HG02588 (cell line): ENCODE data around the gene HACD1.
"Not testable (repeated sequence)": the region's sequence is repeated elsewhere in the genome, so short reads cannot be mapped to it uniquely, and the experiment has no call there.

Experiments used
- ATAC-seq: cut with Tn5 transposase; IDR thresholded peaks from one replicate; pipeline ENCODE4 v1.9.1; 2021; ENCODE audit warnings: mild to moderate bottlenecking, moderate library complexity; ENCODE audit not compliant: unreplicated experiment

The HACD1 gene

GRCh38 chr10:17643755-17644484 is 26.7 kb upstream of the HACD1 start, which contains the start of gene STAM:
STAM (plus strand) TSS chr10:17644151; CDS start chr10:17644340, 189 bp downstream.
- peak; percentile 92 for ATAC-seq

- peak; percentile 29 for ATAC-seq
Observed at GRCh38 chr10:17643339-17643754, 26.2 kb upstream of the HACD1 start.

- no peak for ATAC-seq
Observed at GRCh38 chr10:17640331-17640816, 23.2 kb upstream of the HACD1 start.

GRCh38 chr10:17637869-17638268 is 20.7 kb upstream of the HACD1 start:
- ATAC-seq: no peak

GRCh38 chr10:17633353-17633752 is 16.2 kb upstream of the HACD1 start:
- no peak for ATAC-seq

GRCh38 chr10:17632590-17632989 is 15.4 kb upstream of the HACD1 start:
- ATAC-seq: not testable (repeated sequence)

GRCh38 chr10:17626656-17627055 is 9.5 kb upstream of the HACD1 start:
- no peak for ATAC-seq

- ATAC-seq: no peak
Observed at GRCh38 chr10:17624996-17625395, 7.8 kb upstream of the HACD1 start.

- no peak for ATAC-seq
Observed at GRCh38 chr10:17622061-17622460, 4.9 kb upstream of the HACD1 start.

- ATAC-seq: peak; percentile 39
Observed at GRCh38 chr10:17616403-17617030, 657 bp downstream of the HACD1 start.

- ATAC-seq: no peak
Observed at GRCh38 chr10:17609523-17610079, 7.6 kb downstream of the HACD1 start.

- ATAC-seq: peak; percentile 65
Observed at GRCh38 chr10:17607603-17608332, 9.4 kb downstream of the HACD1 start.

- ATAC-seq: no peak
Observed at GRCh38 chr10:17607060-17607459, 10.1 kb downstream of the HACD1 start.

GRCh38 chr10:17606547-17607040 is 10.6 kb downstream of the HACD1 start:
- ATAC-seq: no peak

GRCh38 chr10:17605936-17606335 is 11.2 kb downstream of the HACD1 start:
- ATAC-seq: no peak

- no peak for ATAC-seq
Observed at GRCh38 chr10:17599089-17599488, 18.1 kb downstream of the HACD1 start.

- no peak for ATAC-seq
Observed at GRCh38 chr10:17597386-17597785, 19.8 kb downstream of the HACD1 start.

- no peak for ATAC-seq
Observed at GRCh38 chr10:17590969-17591645, 26.1 kb downstream of the HACD1 start.

- not testable (repeated sequence) for ATAC-seq
Observed at GRCh38 chr10:17589316-17589715, 27.9 kb downstream of the HACD1 start.

GRCh38 chr10:17588420-17588819 is 28.8 kb downstream of the HACD1 start:
- ATAC-seq: no peak
